Measurements from ENCODE around the gene ACTL10. TPM values are rescaled to one million over a fixed set of nuclear protein-coding genes. Genes with fewer than 3 reads are reported as not detected.

ACTL10 gene
- total and polyA plus RNA-seq, 2 of the 4 experiments (the other 2 are of a cell fraction) = 0.18 to 0.43 TPM

GRCh38 chr20:33653218-33653899 lies 13.4 kb upstream of the ACTL10 start:
- DNase-seq = peak; percentile 66
- Histone ChIP-seq H2BK120ac (ENCODE audit: low read depth, low read length) (no peak overlapping the region), H3K36me3 (ENCODE audit: control insufficient read depth, insufficient read depth, low read length) (peaks cover 12% of the 10 kb centered on the region; the same call in 1 of the 2 replicates), H2BK20ac (ENCODE audit: low read depth, low read length) (no peak overlapping the region), H3K56ac (ENCODE audit: extremely low read depth, insufficient read depth, low read length) (no peak overlapping the region), H2AK5ac (ENCODE audit: low read depth, low read length) (peak overlapping the region; percentile 20; the same call in 1 of the 2 replicates), H3K9me3 (ENCODE audit: control insufficient read depth, insufficient read depth, low read length) (no peaks in the 10 kb centered on the region), H3K27me3 (ENCODE audit: control insufficient read depth, insufficient read depth, low read length) (no peaks in the 10 kb centered on the region), H3K18ac (ENCODE audit: low read depth, low read length) (no peak overlapping the region), H2AK9ac (replicated peaks; ENCODE audit: low read depth, low read length, poor library complexity) (peak overlapping the region; percentile 60), H4K5ac (ENCODE audit: low read depth, low read length) (no peak overlapping the region), H3K9me1 (ENCODE audit: insufficient read depth, low read length) (peaks cover 8% of the 10 kb centered on the region; the same call in 1 of the 2 replicates), H3K4me3 (ENCODE audit: insufficient read depth, low read depth, low read length) (no peak overlapping the region), H3K4me2 (ENCODE audit: low read depth, low read length) (no peak overlapping the region), H3K14ac (replicated peaks; ENCODE audit: low read depth, low read length) (no peak overlapping the region), H3K79me1 (ENCODE audit: low read depth in 1 of 2, low read length in 2 of 2) (no peaks in the 10 kb centered on the region), H3K27ac (ENCODE audit: insufficient read depth, low read length) (no peak overlapping the region), H3K4me1 (ENCODE audit: control insufficient read depth, insufficient read depth, low read length) (peaks cover 3% of the 10 kb centered on the region; the same call in 1 of the 2 replicates), H3K23ac (ENCODE audit: low read depth, low read length) (no peak overlapping the region), H2BK5ac (ENCODE audit: low read depth, low read length, poor library complexity, severe bottlenecking) (no peak overlapping the region), H4K20me1 (ENCODE audit: insufficient read depth, low read length) (peaks cover 5% of the 10 kb centered on the region; the same call in 1 of the 2 replicates), H3K9ac (ENCODE audit: low read depth, low read length) (0 out of 2 replicates have a peak overlapping the region, but pooled peaks have one; percentile 27), H2BK15ac (ENCODE audit: low read depth, low read length) (no peak overlapping the region), H3K4ac (ENCODE audit: low read depth, low read length) (no peak overlapping the region), H4K8ac (ENCODE audit: low read depth in 2 of 2, low read length in 2 of 2) (peak overlapping the region in 1 of 2 experiments; percentile 1; a peak in 1 of 4 replicates), H4K91ac (ENCODE audit: insufficient read depth, low read depth, low read length) (no peak overlapping the region; the same call in 1 of the 2 replicates), H2AFZ (replicated peaks; ENCODE audit: low read length, poor library complexity) (peak overlapping the region; percentile 82)
- no TSS peak for BruUV-seq (replicated peaks)
- intact Hi-C loops (cut with micrococcal nuclease) = loop anchor here (1.0 kb wide), 1 partner anchor 196 kb away; no protein-coding TSS in a partner anchor
- POLR2A ChIA-PET (ENCODE audit: unreplicated experiment) = no interaction called here
- no peak for TF ChIP-seq RCOR1 (IDR thresholded peaks at IDR 0.05; ENCODE audit: insufficient replicate concordance, low read length)
- TF ChIP-seq NFE2L2 (IDR thresholded peaks at IDR 0.05; ENCODE audit: low read depth, low read length) = no peak
- no peak for TF ChIP-seq CHD1 (IDR thresholded peaks at IDR 0.05; ENCODE audit: low read depth, low read length)
- TF ChIP-seq MAFK (IDR thresholded peaks at IDR 0.05; ENCODE audit: low read depth, low read length) = 0 out of 2 replicates have a peak, but pooled peaks have one; percentile 33
- TF ChIP-seq RAD21 (IDR thresholded peaks at IDR 0.05; ENCODE audit: low read length) = peak; percentile 87
- no peak for TF ChIP-seq MXI1 (IDR thresholded peaks at IDR 0.05; ENCODE audit: borderline replicate concordance, low read depth, low read length)
- TF ChIP-seq CTCF (conservative IDR thresholded peaks at IDR 0.05; ENCODE audit: low read depth, low read length) = peak; percentile 83
- TF ChIP-seq SMC3 (IDR thresholded peaks at IDR 0.05; ENCODE audit: low read depth, low read length) = peak; percentile 82
- no peak for TF ChIP-seq USF2 (IDR thresholded peaks at IDR 0.05; ENCODE audit: low read depth, low read length)
- in situ Hi-C loops (cut with MboI; ENCODE audit: low sequenced_read_pairs) = loop anchor here (5.0 kb wide), 1 partner anchor 201 kb away; no protein-coding TSS in a partner anchor
- CTCF ChIA-PET = interaction anchor here (0.5 to 1.2 kb wide), 5 partner anchors 10 to 201 kb away, joined by 3 to 6 read pairs (median 3); partner anchors contain the start of gene C20orf144
- 15% methylated on average over 5 of the region's 16 CpGs; no CpG with 5 or more reads in 1 of the 2 experiments for WGBS, 2 experiments (ENCODE audit: extremely low coverage in 2 of 2, insufficient read length in 1 of 2)
- dilution Hi-C loops (cut with HindIII; ENCODE audit: low sequenced_read_pairs, unreplicated experiment) = no loop called here
- ATAC-seq (ENCODE audit: low read depth) = peak; percentile 82
